CD4-positive, alpha-beta T cell treated with Interleukin-4 for 4 hours (primary cell): ENCODE measurements around the gene PAX9.
A peak's percentile ranks its signal among the peaks of the same experiment; 100 is the strongest.

Experiments
- DNase-seq: peaks from one replicate; pipeline ENCODE4 v3.0.0-alpha.2; 2020

Gene PAX9

GRCh38 chr14:36661506-36662257, at the start of gene PAX9:
PAX9 (plus strand) TSS chr14:36661860; CDS start chr14:36662090, 230 bp downstream.
- peak; percentile 7 for DNase-seq

GRCh38 chr14:36617824-36618223, 43.8 kb upstream of the PAX9 start:
- no peak for DNase-seq

GRCh38 chr14:36618641-36619040, 43.0 kb upstream of the PAX9 start:
- DNase-seq = no peak

DNA sequence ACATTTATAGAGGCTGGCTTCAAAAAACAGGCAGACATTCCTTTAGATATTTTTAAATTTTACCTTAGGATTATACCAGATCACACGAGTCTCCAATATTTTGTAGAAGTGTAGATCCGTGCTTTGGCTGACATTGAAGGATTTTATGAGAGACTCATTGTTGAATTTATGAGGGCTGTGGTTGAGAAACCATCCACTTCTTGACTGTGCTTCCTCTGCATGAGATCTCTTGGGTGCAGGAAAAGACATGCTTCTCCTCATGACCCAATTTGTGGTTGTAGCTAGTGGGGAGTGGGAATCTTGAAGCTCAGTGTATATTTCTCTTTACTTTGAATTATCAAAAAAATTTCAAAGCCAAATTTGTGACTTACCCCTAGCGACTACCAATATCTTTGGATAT, 42.5 kb upstream of the PAX9 start:
- DNase-seq = no peak

DNA sequence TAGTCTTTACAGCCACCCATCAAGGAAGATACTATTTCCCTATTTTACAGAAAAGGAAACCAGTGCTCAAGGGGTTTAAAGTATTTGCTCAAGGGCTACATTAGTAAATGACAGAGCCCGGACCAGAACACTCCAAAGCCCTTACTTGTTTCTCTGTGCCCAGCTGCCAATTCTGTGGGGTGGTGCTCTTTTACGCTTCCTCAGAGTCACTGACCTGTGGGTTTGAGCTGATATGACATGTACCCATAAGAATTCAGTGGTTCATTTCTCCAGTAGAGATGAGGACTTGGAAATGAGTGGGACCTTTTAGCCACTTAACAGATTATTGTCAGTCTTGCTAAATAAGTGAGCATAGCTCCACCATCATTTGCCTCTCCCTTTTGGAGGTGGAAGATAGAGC, 41.8 kb upstream of the PAX9 start:
- DNase-seq = no peak

GRCh38 chr14:36625014-36625413, 36.6 kb upstream of the PAX9 start:
- no peak for DNase-seq

GRCh38 chr14:36625436-36625835, 36.2 kb upstream of the PAX9 start:
- no peak for DNase-seq

DNA sequence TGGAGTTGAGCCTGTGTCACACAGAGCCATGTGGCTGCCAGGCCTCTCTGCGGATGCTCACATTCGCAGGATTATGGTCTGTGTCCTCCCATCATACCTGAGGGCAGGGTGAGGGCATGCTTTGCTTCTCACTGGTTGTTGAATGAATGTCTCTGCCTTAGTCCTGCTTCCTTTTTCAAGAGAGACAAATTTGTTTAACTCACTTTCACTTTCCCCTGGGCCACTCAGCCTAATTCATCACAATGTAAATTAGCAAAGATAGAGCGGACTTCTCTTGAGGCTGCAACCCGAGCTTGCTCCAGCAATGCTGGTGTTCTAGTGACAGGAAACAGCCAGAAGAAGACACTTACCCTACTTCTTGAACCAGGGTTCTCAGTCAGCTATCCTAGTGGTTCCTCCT, 35.5 kb upstream of the PAX9 start:
- no peak for DNase-seq

DNA sequence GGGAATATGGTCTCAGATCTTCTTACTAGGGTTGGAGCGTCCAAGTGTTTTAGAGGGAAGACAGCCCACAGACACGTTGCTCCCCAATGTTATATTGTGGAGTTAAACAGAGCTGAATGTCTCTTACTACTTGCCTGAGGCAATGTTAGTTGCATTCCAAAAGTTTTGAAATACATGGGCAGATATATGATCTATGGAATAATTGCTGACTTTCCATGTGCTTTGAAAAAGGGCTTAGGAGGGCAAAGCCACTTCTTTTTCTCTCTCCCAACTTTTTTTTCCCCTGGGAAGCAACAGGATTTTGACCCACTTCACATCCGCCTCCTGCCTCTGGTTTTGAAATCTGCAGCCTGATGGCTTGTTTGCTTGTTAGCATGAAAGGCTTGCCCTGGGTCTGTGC, 33.7 kb upstream of the PAX9 start:
- DNase-seq = no peak

- no peak for DNase-seq
Measured at GRCh38 chr14:36633580-36633979, 28.1 kb upstream of the PAX9 start.

DNA sequence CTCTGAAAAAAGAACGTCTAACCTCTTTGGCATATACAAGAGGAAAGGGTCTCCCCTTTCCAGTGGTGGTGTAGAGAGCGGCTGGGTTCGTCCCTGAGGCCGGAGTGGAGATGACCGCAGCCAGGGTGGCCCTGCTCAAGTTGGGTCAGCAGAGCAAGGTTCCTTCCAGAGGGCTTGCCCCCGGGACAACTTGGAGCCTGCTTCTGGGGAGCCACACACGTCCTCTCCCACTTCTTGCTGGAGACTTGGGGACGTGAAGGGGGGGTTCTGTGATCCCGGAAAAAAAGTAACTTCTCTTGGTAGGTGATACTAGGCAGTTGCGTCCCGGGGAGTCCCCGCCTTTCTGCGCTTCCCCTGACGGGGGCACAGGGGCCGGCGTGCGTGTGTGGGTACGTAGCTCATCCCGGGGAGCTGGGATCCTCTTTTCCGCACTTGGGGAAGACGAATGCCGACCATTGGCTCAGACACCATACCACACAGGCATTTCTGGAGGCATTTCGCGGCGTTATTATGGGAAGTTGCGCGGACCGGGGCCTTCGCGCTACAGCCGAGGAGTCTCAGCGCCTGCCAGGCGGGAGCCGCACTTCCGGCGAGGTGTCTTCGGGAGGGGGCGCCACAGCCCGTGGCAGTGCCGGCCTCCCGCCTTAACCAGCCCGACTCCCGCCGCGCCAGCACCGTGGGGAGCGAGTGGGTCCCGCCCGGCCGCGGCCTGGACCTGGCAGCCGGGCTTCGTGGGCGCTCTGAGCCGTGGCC, 14.8 kb upstream of the PAX9 start:
- DNase-seq = no peak

- DNase-seq = no peak
Measured at GRCh38 chr14:36647417-36647823, 14.2 kb upstream of the PAX9 start.

DNA sequence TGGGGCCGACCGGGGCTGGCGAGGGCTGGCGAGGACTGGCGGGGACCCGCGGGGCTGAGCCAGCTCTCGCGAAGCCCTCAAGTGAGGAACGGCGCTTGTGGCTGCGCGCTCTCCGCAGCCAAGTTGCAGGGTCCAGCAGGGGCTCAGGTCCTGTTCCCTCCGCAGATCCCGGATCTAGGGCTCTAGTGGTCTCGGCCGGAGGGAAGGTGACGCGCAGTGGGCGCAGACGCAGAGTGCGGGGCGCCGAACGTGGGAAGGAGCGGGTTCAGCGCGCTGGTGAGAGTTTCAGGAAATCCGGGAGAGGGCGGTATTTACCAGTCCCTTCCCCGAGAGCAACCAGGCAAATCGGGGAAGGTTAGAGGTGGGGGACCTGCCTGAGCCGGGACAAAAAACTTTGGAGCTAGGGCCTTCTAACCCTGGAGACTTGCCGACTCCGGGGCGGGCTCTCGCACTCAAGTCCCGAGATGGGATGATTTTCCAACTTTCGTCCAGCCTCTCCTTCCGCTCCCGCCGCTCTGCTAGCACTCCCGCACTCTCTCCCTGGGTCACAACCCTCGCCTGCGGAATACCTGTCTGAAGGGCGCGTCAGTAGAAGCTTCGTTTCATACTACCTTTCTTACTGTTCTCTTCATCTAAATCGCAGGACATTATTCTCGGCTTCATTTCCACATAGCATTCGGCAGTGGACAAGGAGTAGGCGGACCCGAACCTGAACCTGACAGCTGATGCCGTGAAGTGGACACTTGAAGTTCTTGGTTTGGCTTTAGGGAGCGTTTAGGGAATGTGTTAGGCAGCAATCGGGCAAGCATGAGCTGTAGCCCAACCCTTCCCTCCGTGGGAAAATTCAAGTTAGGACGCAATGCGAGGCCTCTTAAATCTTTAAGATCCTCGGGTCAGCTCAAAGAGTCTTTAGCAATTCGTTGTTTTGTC, 13.6 kb upstream of the PAX9 start:
- no peak for DNase-seq

DNA sequence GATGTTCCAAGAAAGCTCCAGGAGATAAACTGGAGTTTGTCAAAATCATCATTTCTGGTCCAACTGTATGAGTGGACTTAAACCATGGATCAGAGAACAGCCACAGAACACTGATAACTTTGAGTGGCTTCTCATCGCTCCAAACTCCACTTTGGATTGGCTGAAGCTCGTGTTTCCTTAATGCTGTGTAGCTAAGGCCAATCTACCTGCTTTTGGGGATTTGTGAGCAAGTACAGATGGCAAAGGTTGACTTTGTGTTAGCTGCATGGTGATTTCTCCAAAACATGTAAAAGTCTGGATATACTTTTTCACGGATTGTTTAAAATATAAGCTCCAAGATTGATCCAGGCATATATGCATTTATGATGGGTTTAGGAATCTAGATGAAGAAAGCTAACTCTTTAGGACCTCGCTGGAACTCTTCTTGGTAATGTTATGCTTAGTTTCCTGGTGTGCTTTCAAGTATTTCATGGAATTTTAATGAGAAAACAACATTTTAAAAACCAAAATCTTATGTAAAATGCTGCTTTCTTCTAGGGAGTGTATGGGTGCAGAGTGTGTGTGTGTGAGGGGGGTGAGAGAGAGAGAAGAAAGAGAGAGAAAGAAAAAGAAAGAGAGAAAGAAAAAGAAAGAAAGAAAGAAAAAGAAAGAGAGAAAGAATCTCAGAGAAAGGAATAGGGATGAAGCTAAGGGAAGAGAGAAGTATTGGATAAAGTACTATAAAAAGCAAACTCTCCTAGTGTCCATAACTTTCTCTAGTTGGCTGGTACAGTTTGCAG, 11.6 kb upstream of the PAX9 start:
- DNase-seq = no peak

GRCh38 chr14:36652542-36653201, 9.0 kb upstream of the PAX9 start:
- no peak for DNase-seq

DNA sequence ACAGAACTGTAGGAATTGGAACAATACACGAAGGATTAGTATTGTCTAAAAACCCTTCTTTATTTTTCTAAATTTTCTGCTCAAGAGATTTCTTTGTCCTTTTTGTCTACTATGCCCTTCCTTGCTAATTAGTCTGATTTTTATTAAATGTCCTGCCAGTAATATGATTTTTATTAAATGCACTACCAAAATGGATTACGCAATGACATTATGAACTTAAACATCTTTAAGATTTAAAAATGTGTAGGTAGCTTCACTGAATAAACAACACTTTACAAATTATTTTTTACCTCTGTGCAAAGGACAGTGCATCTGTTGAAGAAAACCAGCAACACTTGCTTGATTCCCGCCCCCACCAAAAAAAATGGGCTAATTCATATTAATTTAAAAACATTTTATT, 8.2 kb upstream of the PAX9 start:
- no peak for DNase-seq

- DNase-seq = no peak
Measured at GRCh38 chr14:36653962-36654793, 7.5 kb upstream of the PAX9 start.

- DNase-seq = no peak
Measured at GRCh38 chr14:36654794-36655381, 6.8 kb upstream of the PAX9 start.

DNA sequence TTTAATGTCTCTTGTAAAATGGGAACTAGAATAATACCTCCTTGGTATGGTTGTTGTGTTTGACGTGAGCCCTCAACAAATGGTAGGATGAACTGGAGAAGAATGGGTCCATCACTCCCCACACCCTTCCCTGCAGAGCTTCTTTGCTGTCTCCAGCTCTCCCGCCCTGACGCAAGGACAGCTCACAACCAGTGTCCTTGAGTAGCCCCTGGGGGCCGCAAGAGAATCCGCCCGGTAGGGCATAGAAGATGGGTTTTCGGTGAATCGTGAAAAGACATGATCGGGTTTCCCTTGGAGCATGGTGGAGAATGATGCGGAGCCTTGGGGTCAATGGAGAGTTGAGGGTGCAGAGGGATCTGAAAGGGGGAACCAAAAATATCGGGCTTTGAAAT, 6.1 kb upstream of the PAX9 start:
- DNase-seq = no peak

GRCh38 chr14:36655963-36656686, 5.5 kb upstream of the PAX9 start:
- no peak for DNase-seq
